CD4-positive, alpha-beta T cell treated with Interferon gamma for 1 hour (primary cell): Measurements from ENCODE around the gene BACE1.
"Not testable (repeated sequence)": the region's sequence is repeated elsewhere in the genome, so short reads cannot be mapped to it uniquely, and the experiment has no call there.

Experiments used
- DNase-seq: peaks from one replicate; pipeline ENCODE4 v3.0.0-alpha.2; 2020

BACE1 gene

GRCh38 chr11:117272175-117272574 lies 43.9 kb downstream of the BACE1 start:
- not testable (repeated sequence) for DNase-seq

- no peak for DNase-seq
Observed at GRCh38 chr11:117271208-117271607, 44.8 kb downstream of the BACE1 start.

GRCh38 chr11:117269856-117270255 lies 46.2 kb downstream of the BACE1 start:
- DNase-seq = no peak

- DNase-seq = no peak
Observed at GRCh38 chr11:117265745-117266144, 50.3 kb downstream of the BACE1 start.

GRCh38 chr11:117264624-117265323 lies 51.3 kb downstream of the BACE1 start:
- not testable (repeated sequence) for DNase-seq

- DNase-seq = no peak
Observed at GRCh38 chr11:117259417-117259816, 56.6 kb downstream of the BACE1 start.

GRCh38 chr11:117258576-117258975 lies 57.5 kb downstream of the BACE1 start:
- DNase-seq = no peak

- no peak for DNase-seq
Observed at GRCh38 chr11:117256573-117256972, 59.5 kb downstream of the BACE1 start.

GRCh38 chr11:117255966-117256365 lies 60.1 kb downstream of the BACE1 start:
- DNase-seq = no peak

- DNase-seq = no peak
Observed at GRCh38 chr11:117251506-117251905, 64.5 kb downstream of the BACE1 start.

- no peak for DNase-seq
Observed at GRCh38 chr11:117249571-117249970, 66.5 kb downstream of the BACE1 start.

- no peak for DNase-seq
Observed at GRCh38 chr11:117248341-117248740, 67.7 kb downstream of the BACE1 start.

GRCh38 chr11:117239295-117239694 lies 76.8 kb downstream of the BACE1 start:
- DNase-seq = no peak

GRCh38 chr11:117238221-117238620 lies 77.8 kb downstream of the BACE1 start:
- DNase-seq = no peak
